Measurements from ENCODE around the gene PRKCZ.

PRKCZ gene

GRCh38 chr1:2159124-2159523 is 108.9 kb downstream of the PRKCZ start:
- DNase-seq (ENCODE audit: low read depth), result no peak

GRCh38 chr1:2160451-2161300 is 110.5 kb downstream of the PRKCZ start:
- DNase-seq (ENCODE audit: low read depth), result no peak

- DNase-seq (ENCODE audit: low read depth), result no peak
Observed at GRCh38 chr1:2163205-2163604, 113.0 kb downstream of the PRKCZ start.

DNA sequence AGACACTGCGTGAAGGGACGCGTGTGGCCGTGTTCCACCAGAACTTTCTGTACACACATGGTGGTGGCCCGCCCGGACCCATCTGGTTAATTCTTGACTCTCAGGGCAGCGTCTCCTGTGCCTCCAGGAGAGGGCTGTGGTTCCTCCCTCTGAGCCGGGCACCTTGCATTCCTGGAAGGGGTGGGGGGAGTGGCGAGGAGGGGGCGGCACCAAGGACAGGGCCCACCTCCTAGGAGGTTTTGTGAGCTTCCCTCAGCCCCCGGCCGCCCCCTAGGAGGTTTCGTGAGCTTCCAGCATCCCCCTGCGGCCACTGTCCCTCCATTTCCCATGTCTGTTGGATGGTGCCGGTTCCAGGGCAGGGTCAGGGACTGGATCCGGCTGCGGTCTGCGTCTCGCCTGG is 115.4 kb downstream of the PRKCZ start:
- DNase-seq (ENCODE audit: low read depth), result no peak

- no peak for DNase-seq (ENCODE audit: low read depth)
Observed at GRCh38 chr1:2166254-2166653, 116.0 kb downstream of the PRKCZ start.

- no peak for DNase-seq (ENCODE audit: low read depth)
Observed at GRCh38 chr1:2166695-2167094, 116.5 kb downstream of the PRKCZ start.

DNA sequence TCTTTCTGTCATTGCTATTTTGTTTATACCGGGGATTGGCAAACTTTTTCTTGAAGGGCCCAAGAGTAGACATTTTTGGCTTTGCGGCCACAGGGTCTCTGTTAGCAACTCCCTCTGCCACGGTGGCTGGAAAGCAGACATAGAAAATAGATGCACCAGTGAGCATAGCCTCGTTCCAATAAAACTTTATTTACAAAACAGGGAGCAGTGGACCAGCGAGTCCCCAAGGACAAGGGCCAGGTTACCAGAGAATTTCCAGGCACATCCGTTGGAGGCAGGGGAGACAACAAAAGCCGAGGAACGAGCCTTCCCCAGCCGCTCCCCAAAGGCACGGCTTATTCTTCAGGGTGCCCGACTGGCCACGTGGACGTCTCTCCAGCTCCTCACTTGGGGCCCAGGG is 117.9 kb downstream of the PRKCZ start:
- DNase-seq (ENCODE audit: low read depth), result no peak

GRCh38 chr1:2168535-2168934 is 118.3 kb downstream of the PRKCZ start:
- DNase-seq (ENCODE audit: low read depth), result no peak

- DNase-seq (ENCODE audit: low read depth), result no peak
Observed at GRCh38 chr1:2169200-2169836, 119.1 kb downstream of the PRKCZ start.

DNA sequence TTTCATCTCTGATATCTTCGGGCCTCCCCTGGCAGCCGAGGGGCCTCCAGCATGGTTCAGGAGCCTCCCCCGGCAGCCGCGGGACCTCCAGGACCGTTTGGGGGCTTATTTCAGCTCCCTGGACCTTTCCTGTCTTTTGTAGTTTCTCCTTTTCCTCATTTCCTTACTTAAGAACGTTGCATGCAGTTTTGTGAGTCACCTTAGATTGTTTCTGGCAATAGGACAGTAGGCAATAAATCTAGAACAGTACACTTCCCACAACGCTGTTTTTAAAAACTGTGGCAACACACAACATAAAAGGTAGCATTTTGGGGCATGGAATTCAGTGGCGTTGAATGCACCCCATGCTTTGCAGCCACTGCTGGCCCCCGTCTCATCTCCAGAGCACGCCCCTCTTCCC is 120.0 kb downstream of the PRKCZ start:
- DNase-seq (ENCODE audit: low read depth), result no peak

DNA sequence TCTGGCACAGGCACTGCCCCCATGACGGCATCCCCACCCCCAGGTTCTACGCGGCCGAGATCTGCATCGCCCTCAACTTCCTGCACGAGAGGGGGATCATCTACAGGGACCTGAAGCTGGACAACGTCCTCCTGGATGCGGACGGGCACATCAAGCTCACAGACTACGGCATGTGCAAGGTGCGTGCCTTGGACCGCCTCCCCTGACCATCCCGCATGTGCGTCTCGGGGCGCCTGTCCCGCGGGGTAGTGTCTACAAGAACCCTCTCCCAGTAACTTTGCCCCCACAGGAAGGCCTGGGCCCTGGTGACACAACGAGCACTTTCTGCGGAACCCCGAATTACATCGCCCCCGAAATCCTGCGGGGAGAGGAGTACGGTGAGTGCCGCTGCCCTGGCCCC is 121.8 kb downstream of the PRKCZ start:
- DNase-seq (ENCODE audit: low read depth), result no peak

DNA sequence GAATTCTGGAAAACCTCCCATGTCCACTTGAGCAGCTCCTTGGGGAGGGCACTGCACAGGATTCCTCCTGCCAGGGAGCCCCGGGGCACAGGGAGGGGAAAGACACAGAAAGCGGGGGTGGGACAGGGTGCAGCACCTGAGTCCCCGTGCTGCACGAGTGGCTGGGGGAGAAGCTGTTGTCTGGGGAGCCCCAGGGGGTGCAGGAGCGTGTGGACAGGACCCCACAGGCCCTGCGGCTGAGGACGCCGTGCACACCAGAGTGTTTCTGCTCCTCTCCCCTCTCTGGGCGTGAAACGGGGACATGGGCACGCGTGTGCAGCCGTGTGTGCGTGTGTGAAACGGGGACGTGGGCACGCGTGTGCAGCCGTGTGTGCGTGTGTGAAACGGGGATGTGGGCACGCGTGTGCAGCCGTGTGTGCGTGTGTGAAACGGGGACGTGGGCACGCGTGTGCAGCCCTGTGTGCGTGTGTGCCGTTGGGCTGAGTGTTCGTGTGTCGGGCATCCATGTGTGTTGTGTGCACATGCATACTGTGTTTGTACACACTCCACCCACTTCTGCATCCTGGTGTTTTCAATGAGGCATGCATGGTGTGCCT is 122.4 kb downstream of the PRKCZ start:
- no peak for DNase-seq (ENCODE audit: low read depth)

DNA sequence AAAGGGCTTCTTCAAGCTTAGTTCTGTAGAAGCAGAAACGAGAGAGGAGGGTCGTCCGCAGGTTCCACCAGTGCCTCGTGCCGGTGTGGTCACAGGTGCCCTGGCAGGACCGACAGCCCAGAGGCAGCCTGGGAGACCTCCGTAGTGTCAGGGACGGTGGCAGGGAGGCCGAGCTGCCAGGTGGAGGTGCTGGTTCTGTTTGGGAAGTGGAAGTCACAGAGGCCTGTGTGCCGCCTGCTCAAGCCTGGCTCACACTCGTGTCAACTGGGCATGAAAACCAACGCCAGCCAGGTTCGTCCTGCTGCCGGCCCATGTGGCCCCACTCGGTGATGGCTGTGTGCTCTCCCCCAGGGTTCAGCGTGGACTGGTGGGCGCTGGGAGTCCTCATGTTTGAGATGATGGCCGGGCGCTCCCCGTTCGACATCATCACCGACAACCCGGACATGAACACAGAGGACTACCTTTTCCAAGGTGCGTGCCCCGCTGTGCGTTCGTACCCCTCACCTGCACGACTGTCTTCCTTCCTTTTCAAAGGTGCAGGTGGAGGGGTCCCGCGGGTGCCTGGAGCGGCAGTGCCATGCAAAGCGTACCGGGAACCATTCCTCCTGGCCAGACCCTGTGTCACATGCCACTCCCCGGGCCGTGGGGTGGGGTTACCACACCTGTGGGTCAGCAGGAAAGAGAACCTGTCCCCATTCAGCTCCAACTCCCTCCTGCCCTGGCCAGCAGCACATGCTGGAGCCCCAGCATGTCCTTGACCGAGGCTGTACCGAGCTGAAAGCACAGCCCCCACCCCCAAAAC is 123.5 kb downstream of the PRKCZ start:
- DNase-seq (ENCODE audit: low read depth), result no peak

DNA sequence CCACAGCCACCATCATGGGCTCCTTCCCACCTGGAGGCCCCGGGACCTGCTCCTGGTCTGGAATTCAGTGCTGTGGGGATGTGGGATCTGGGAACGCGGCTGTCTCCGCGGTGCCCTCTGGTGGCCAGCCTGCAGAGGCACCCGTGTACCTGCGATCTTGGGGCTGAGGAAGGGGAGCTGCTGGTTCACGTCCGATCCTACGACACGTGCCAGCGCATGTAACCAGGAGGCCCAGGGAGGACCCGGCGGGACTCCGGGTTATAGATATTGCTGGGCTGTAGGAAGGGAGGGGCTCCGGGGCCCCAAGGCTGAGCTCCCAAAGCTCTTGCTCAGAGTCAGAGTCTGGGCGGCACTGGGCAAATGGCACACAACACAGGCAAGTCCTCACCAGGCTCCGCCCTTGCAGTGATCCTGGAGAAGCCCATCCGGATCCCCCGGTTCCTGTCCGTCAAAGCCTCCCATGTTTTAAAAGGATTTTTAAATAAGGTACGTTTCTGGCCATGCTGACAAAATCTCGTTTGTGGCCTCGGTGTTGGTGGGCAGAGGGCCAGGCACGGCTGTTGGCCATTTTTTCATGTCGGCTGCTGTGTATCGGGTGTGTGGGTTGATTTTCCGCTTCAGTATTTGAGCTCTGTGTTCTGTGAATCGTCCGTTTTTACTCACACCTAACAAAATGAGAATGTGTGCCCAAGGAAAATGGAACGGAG is 124.3 kb downstream of the PRKCZ start:
- peak; percentile 15 for DNase-seq (ENCODE audit: low read depth)

- DNase-seq (ENCODE audit: low read depth), result no peak
Observed at GRCh38 chr1:2175055-2175414, 124.8 kb downstream of the PRKCZ start.

DNA sequence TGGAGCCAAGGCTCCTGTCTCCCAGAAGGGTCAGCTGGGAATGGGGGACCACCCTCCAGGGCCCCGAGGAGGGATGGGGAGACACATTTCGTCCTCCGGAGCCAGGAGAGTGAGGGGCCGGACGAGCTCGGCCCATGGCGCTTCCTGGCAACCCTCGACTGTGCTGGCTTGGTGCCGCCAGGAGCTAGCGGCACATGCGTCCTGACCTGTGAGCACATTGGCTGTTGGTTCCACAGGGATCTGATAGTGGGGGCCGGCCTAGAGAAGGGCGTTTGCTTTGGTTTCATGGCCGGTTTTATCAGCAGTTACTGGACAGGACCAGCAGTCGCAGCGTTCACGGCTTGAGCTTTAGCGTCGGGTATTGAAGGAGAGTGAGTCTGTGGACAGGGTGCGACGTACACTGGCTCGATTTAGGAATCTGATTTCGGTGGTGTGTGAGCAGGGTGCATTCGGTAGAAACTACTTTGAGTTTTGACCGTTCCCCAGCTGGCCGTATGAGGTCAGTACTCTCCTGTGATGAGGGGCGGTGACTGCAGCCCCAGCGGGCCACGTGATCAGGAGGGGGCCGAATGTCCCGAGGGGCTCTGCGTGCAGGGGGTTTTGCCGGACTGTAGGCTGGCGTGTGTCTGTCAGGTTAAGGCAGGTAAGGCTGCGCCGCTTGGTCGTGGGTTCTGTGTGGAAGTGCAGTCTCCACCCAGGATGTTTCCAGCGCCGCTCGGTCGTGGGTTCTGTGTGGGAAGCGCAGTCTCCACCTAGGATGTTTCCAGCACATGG is 125.7 kb downstream of the PRKCZ start:
- no peak for DNase-seq (ENCODE audit: low read depth)

GRCh38 chr1:2176615-2177014 is 126.4 kb downstream of the PRKCZ start:
- no peak for DNase-seq (ENCODE audit: low read depth)

DNA sequence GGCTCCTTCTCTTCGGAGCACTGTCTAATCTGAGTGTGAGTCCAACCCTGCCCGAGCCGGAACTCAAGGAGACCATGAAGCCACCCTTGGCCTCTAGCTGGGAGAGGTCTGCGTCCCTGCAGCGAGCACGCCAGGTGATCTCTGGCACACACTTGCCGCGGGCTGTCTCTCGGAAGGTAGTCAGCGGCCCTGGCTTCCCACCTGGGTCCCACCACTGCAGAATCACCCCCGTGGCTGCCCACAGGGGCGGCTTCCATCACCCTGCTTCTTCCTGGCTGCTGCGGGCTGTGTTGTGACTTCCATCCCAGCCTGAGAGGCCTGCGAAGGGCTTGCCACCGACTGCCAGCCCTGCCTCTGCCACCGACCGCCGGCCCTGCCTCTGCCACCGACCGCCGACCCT is 127.3 kb downstream of the PRKCZ start:
- DNase-seq (ENCODE audit: low read depth), result no peak

DNA sequence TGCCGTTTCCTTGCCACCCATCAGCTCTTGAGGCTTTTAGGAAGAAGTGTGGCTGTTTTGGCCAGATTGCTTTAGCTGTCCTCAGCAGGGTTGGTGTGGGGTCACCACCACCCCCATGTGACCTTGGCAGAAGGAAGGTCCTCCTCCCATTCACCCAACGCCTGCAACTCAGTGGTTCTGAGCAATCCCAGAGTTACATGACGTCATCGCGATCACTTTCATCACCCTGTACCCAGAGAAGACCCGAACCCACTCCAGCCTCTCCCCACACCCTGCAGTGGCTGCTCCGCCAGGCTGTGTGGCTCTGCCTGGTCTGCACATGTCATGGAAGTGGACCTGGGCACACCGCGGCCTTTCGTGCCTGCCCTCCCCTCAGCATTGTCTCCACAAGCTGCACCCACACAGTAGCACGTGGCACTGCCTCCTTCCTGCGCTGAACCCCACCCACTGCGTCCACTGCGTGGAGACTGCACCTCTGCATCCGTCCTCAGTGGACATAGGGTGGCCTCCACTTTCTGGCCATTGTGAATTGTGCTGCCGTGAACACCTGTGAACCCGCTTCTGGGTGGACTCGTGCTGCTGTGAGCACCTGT is 127.8 kb downstream of the PRKCZ start:
- no peak for DNase-seq (ENCODE audit: low read depth)

- DNase-seq (ENCODE audit: low read depth), result no peak
Observed at GRCh38 chr1:2178875-2179274, 128.7 kb downstream of the PRKCZ start.

Data from HS-27A (cell line).